Mesodermal cell (in vitro differentiated cells): ENCODE measurements around the gene SPATA16.

Experiments used
- H3K27ac ChIP-seq: 2 replicates; pipeline ENCODE4 v1.7.0; 2013; ENCODE audit warnings: mild to moderate bottlenecking, low read depth, low read length, moderate library complexity; ENCODE audit not compliant: severe bottlenecking
- H3K36me3 ChIP-seq: 2 replicates; pipeline ENCODE4 v1.7.1; 2013; ENCODE audit warnings: mild to moderate bottlenecking, low read length, moderate library complexity; ENCODE audit not compliant: control insufficient read depth, insufficient read depth
- H3K4me1 ChIP-seq: one replicate; pipeline ENCODE4 v1.7.1; 2013; ENCODE audit warnings: mild to moderate bottlenecking, low read length; ENCODE audit not compliant: insufficient read depth, control insufficient read depth, poor library complexity, severe bottlenecking
- H3K4me3 ChIP-seq: 2 replicates; pipeline ENCODE4 v1.7.0; 2013; ENCODE audit warnings: low read length, control low read depth, mild to moderate bottlenecking; ENCODE audit not compliant: insufficient read depth, poor library complexity, severe bottlenecking; ENCODE audit errors: extremely low read depth
- H3K9me3 ChIP-seq: 2 replicates; pipeline ENCODE4 v1.7.1; 2013; ENCODE audit warnings: mild to moderate bottlenecking, low read length, moderate library complexity; ENCODE audit not compliant: control insufficient read depth
- WGBS, 2 experiments: methylation state at CpG; one replicate each; pipeline ENCODE4 v1.1.5; 2013; ENCODE audit warnings: missing lambda C conversion rate in 2 of 2; ENCODE audit not compliant: insufficient coverage in 2 of 2; 5-methylcytosine and 5-hydroxymethylcytosine counted together

SPATA16 gene

GRCh38 chr3:172859041-172859440, 282.0 kb downstream of the SPATA16 start:
- Histone ChIP-seq H3K4me1 (peaks cover 36% of the 10 kb centered on the region), H3K9me3 (peaks cover 10% of the 10 kb centered on the region), H3K4me3 (no peak overlapping the region), H3K27ac (peak overlapping the region; percentile 59), H3K36me3 (no peaks in the 10 kb centered on the region)
- no CpG with 5 or more reads among the region's 2 CpGs for WGBS, 2 experiments

- Histone ChIP-seq H3K4me3 (no peak overlapping the region), H3K36me3 (no peaks in the 10 kb centered on the region), H3K27ac (peak overlapping the region; percentile 83), H3K4me1 (peaks cover 50% of the 10 kb centered on the region), H3K9me3 (peaks cover 2% of the 10 kb centered on the region)
- 68 to 100% methylated on average over 1 to 3 of the region's 4 CpGs for WGBS, 2 experiments
Measured at GRCh38 chr3:172856795-172857742, 284.0 kb downstream of the SPATA16 start.

GRCh38 chr3:172855037-172855436, 286.0 kb downstream of the SPATA16 start:
- Histone ChIP-seq H3K4me1 (peaks cover 50% of the 10 kb centered on the region), H3K9me3 (no peaks in the 10 kb centered on the region), H3K4me3 (no peak overlapping the region), H3K36me3 (no peaks in the 10 kb centered on the region), H3K27ac (no peak overlapping the region)

GRCh38 chr3:172853921-172854666, 286.9 kb downstream of the SPATA16 start:
- WGBS, 2 experiments: 57% methylated on average over 1 of the region's 3 CpGs; no CpG with 5 or more reads in 1 of the 2 experiments
- Histone ChIP-seq H3K27ac (peak overlapping the region; percentile 36), H3K36me3 (no peaks in the 10 kb centered on the region), H3K9me3 (no peaks in the 10 kb centered on the region), H3K4me1 (peaks cover 43% of the 10 kb centered on the region), H3K4me3 (no peak overlapping the region)

- peaks cover 34% of the 10 kb centered on the region for H3K4me1 ChIP-seq
- H3K9me3 ChIP-seq: no peaks in the 10 kb centered on the region
- H3K36me3 ChIP-seq: no peaks in the 10 kb centered on the region
- 78 to 88% methylated on average over 1 of the region's 1 CpG for WGBS, 2 experiments
- no peak overlapping the region for H3K4me3 ChIP-seq
- no peak overlapping the region for H3K27ac ChIP-seq
Measured at GRCh38 chr3:172853005-172853404, 288.0 kb downstream of the SPATA16 start.

- peak overlapping the region; percentile 42 for H3K27ac ChIP-seq
- H3K36me3 ChIP-seq: no peaks in the 10 kb centered on the region
- peaks cover 18% of the 10 kb centered on the region for H3K4me1 ChIP-seq
- H3K9me3 ChIP-seq: no peaks in the 10 kb centered on the region
- WGBS, 2 experiments: no CpG with 5 or more reads among the region's 1 CpG
- no peak overlapping the region for H3K4me3 ChIP-seq
Measured at GRCh38 chr3:172848910-172849309, 292.1 kb downstream of the SPATA16 start.

GRCh38 chr3:172847292-172847691, 293.7 kb downstream of the SPATA16 start:
- H3K36me3 ChIP-seq: no peaks in the 10 kb centered on the region

GRCh38 chr3:172846706-172847105, 294.3 kb downstream of the SPATA16 start:
- WGBS, 2 experiments: 79 to 92% methylated on average over 2 of the region's 2 CpGs
- Histone ChIP-seq H3K27ac (peak overlapping the region; percentile 55), H3K4me1 (peaks cover 5% of the 10 kb centered on the region), H3K36me3 (no peaks in the 10 kb centered on the region), H3K4me3 (no peak overlapping the region), H3K9me3 (no peaks in the 10 kb centered on the region)

More at GRCh38 chr3:172847292-172847691, 293.7 kb downstream of the SPATA16 start:
- Histone ChIP-seq H3K4me1 (peaks cover 5% of the 10 kb centered on the region), H3K9me3 (no peaks in the 10 kb centered on the region), H3K27ac (no peak overlapping the region), H3K4me3 (no peak overlapping the region)

- no peak overlapping the region for H3K4me3 ChIP-seq
- 83 to 100% methylated on average over 1 of the region's 4 CpGs for WGBS, 2 experiments
- no peaks in the 10 kb centered on the region for H3K9me3 ChIP-seq
- H3K27ac ChIP-seq: peak overlapping the region; percentile 55
- H3K36me3 ChIP-seq: no peaks in the 10 kb centered on the region
- peaks cover 5% of the 10 kb centered on the region for H3K4me1 ChIP-seq
Measured at GRCh38 chr3:172846103-172846561, 294.9 kb downstream of the SPATA16 start.

GRCh38 chr3:172844428-172844827, 296.6 kb downstream of the SPATA16 start:
- no peak overlapping the region for H3K4me3 ChIP-seq
- H3K27ac ChIP-seq: no peak overlapping the region
- 81 to 92% methylated on average over 3 of the region's 4 CpGs for WGBS, 2 experiments
- H3K9me3 ChIP-seq: no peaks in the 10 kb centered on the region
- no peaks in the 10 kb centered on the region for H3K36me3 ChIP-seq
- peaks cover 5% of the 10 kb centered on the region for H3K4me1 ChIP-seq
